Pons (tissue), 1 donor: ENCODE measurements around the gene PRDM16.

Experiments used
- DNase-seq: peaks from one replicate; pipeline ENCODE4 v3.0.0-alpha.2; 2016; ENCODE audit warnings: low spot score

The PRDM16 gene

DNA sequence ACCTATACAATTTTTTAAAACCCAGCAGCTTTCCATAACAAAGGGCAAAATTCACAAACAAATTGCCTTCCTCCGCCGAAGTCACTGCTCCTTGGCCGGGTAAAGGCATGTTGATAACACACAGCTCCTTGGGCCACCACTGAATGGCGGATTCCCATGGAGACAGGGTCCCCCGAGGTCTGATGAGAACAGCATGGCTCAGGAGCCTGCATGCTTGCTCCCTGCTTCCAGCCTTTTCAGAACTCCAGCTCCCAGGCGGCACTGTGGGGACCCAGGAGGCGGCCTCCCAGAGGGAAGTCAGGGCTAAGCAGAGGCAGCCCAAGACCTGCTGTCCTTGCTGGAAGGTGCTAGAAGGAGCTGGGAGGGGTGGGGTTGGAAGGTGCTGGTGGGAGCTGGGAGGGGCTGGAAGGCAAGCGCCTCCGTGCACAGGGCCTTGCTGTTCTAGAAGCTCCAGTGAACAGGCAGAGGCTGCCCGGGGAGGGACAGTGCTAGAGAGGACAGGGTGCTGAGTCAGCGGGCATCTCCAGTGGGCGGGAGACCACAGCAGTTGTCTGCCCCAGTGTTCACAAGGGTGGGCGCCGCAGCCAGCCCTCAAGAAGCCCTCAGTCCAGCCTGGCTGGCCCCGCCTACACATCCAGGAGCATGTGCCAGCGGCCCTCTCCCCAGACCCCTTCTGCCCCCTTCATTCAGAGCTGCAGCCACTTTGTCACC, 35.1 kb downstream of the PRDM16 start:
- DNase-seq: no peak

DNA sequence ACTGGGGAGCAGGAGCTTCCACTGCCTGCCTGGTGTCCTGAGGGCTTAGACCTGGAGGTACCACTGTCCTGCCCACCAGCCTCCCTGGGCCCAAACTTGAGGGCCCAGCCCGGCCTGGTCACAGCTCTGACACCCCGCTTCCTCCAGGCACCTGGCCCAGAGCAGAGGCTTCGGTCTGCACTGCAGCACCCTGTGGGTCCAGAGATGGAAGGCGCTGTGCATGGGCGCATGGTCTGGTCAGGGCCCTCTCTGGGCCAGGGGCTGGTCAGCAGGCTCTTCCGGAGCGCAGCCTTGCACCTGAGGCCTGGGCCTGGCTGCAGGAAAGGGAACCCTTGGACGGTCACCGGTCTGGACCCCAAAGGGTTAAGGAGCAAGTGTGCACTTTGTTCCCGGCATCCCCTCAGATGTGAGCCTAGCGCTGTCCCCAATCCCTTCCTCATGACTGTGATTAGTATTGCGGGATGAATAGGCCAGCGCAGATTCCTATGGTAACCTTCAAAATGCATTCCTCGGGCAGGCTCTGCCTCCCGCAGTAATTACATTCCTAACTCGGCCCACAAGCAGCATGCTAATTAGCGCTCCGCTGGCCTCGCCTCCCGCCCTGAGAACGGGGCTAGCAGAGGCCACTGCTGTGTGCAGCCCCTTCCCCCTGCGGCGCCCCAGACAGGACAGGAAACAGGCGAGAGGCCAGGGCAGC, 36.3 kb downstream of the PRDM16 start:
- no peak for DNase-seq

DNA sequence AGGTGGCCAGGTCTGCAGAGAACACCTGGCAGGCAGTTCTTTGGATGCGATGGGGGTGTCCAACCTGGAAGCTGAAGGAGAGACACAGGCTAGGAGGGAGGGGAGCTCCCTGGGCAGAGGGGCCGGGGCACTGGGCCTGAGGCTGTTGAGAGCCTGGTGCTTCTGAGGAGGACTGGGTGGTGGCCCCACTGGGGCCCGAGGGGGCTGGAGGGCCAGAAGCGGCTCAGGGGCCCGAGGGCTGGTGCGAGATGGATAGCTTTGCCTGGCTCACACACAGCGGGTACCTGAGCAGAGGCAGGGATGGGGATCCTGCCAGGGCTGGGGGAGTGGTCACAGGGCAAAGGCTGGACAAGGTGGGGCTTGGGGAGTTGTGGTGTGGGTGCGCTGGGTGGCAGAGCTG, 37.2 kb downstream of the PRDM16 start:
- DNase-seq: no peak

DNA sequence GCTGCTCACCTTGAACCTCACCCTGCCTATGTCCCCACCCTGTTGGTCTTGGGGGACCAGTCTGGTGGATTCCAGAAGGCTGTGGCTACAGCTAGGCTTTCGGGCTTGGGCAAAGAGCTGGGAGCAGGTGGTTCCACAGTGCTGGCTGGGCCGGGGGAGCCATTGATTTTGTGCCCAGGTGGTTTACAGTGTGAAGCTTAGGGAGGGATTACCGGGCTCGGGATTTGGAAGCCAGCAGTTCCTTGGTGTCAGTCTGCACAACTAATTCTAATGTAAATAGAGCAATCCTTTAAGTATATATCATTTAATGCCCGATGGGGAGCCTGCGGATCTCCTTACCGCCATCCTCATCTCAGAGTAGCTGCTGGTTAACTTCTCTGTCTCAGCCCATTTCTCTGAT, 38.2 kb downstream of the PRDM16 start:
- no peak for DNase-seq

DNA sequence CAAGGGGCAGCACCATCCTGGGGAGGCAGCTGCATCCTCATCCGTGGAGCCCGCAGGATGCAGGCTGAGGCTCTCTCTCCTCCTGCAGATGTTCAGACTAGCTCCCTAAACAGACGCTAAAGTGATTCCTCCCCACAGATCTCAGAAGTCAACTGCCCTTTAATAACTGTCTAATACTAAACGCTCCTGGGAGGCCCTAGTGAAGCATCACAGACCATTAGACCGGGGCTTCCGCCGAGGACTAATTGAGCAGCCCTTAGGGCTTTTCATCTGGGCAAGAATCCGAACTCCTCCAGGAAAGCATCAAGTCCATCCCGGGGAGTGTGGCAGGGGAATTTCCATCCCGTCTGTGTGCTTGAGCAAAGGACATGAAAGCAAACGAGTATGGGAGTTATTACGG, 40.4 kb downstream of the PRDM16 start:
- no peak for DNase-seq

DNA sequence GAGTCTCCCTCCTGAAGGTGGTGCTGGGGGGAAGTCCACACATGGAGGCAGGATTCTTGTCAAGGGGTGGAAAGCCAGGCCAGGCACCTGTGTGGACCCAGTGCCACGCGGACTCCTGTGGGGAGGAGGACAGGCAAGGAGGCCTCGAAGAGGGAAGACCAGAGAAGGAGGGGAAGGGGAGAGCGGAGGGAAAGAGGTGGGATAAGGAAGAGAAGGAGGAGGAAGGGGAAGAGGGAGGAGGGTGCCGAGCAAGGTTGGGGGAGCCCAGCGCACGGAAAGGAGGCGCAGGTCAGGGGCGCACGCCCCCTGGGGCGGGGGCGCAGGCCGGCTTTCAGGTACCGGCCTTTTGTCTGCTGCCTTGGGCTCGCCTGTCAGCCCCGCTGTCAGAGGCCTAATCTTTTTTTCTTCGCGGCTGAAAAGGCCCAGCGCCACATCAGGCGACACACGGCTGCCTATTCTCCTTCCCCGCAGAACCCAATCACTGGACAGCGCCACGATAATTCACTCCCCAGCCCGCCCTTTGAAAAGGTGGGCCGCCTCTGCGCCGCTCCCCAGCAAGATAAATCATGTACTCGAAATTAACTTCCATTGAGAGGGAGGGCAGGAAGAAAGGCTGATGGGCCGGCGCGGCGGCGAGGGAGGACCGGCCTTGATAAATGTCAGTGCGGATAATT, 42.5 kb downstream of the PRDM16 start:
- DNase-seq: no peak

DNA sequence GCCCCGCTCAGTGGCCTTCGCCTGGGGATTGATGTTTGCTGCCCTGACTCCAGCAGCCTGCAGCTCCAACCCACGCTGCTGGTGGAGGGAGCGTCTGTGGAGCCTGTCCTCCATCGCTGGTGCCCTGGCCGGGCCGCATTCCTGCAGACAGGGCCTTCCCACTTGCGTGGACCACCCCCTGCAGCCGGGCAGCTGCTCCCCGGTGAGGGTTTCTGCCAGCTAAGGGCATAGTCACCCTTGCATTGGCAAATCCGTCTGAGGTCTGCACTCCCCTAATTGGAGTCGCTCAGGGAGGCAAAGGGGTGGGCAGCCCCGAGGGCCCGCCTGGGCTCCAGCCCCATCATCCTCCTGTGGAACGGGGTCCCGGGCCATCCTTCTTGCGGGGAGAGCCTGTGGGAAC, 43.5 kb downstream of the PRDM16 start:
- DNase-seq: no peak

DNA sequence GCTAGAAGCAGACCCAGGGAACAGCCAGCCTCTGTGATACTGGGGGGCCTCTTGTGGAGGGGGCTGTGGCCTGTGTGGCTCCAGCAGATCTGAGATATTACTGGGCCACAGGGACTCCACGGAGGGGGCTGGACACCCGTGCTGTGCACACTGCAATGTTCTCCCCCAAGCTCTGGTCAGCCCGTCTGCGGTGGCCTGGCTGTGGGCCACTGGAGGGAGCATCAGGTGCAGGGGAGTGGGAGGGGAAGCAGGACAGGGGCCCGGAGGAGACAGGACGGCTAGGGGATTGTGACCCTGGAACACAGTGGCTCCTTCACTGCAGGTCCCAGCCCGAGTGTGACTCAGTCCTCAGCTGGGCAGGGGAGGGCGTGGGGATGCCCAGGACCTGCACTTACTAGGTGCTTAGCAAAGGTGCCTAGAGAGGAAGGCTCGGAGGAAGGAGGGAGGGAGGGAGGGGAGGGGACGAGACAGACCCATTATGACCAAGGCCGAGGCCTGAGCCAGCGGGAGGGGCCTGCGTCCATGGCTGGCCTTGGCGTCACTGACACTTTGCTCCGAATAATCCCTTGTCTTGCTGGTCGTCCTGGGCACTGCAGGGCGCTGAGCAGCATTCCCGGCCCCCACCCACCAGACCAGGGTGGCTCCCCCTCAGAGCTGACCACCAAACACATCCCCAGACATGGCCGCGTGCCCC, 44.2 kb downstream of the PRDM16 start:
- DNase-seq: no peak

DNA sequence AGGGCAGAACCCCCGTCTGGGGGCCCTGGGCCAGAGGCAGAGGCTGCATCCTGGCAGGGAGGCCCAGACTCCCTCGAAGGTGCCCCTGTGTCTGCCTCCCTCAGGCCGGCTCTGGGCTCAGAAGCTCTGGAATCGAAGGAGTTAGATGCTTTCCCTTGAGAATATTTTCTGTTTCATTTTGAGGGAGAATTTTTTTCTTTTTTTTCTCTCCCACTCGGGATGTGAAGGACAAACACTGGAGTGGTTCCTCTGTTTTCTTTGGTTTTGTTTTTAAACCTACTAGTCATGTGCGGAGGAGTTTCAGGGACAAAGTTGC, 44.7 kb downstream of the PRDM16 start:
- no peak for DNase-seq

DNA sequence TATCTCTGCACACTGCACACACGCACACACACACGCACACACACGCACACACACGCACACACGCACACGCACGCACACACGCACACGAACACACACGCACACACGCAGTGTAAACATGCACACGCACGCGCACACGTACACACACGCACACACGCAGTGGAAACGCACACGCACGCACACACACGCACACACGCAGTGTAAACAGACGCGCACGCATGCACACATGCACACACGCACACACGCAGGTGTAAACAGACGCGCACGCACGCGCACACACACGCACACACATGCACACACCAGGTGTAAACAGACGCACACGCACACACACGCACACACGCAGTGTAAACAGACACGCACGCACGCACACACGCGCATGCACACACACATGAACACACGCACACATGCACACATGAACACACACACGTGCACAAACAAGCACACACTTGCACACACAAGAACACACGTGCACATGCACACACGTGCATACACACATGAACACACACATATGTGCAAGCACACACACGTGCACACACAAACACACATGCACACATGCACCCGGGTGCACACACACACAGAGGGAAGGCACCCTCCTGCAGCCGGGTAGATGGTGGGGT, 45.2 kb downstream of the PRDM16 start:
- DNase-seq: no peak

DNA sequence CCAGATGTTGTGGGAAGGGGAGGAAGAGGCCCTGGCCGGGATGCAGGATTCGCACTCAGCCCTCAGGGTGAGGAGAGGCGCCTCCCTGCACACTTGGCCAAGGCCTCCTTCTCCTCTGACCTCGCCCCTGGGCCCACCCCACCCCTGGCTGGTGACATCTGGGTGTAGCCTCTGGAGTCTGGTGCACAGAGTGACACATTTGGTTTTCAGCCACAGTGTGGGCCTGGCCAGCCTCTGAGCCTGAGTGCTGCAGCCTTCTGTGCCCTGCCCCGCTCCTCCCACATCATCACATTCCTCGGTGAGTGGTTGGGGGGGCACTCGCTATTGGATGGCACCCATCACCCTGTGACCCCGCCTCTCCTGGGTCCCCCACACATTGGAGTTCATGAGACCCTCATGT, 45.8 kb downstream of the PRDM16 start:
- no peak for DNase-seq

DNA sequence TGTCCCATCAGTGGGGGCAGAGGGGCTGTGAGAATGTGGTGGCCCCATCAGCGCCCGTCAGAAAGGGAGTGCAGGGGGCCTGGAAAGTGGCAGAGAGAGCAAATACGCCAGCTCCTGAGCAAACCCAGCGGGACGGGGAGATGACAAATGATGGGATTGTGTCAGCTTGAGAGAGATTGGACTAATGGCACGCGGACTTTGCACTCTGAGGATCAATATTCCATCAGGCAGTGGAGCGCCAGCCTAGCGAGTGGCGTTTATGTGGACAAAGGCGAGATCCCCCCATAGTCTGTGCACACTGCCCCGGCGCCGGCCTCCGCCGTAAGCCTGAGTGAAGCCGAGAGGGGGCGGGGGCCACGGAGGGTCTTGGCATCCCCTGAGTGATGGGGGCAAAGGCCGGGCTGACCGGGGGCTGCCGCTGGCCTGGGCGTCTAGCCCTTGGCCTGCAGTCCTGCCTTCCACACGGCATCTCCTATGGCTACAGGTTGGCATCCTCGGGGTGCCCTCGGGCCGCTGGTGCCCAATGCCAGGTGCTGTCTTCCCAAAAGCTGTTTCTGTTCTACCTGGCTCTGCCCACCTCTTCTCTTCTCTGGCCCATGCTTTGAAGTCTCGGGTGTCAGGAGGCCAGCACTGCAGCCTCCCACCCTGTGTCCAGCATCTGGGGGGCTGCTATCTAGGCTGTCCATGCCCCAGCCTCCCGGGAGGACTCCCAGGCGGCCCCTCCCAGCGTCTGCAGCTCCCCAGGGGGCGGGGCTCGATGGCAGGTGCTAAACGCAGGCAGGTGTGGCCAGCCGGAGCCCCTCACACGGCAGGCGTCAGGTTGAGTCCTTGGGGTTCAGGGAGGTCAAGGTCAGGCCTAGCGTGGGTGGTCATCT, 46.5 kb downstream of the PRDM16 start:
- no peak for DNase-seq

DNA sequence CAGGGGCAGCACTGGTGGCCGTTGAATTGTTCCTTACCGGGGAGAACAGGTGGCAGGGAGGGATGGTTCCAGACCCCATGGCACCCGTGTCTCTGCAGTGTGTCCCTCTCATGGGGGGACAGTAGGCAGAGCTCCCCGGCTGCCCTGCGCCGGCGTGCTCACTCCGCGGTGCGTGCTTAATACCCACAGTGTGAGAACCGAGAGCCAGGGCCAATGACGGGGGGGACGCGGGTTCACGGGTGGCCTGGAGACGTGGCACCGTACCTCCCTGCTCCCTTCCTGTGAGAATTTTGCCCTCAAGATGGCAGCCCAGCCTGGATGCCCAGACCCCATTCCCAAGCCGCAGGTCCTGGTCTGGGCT, 47.1 kb downstream of the PRDM16 start:
- no peak for DNase-seq

DNA sequence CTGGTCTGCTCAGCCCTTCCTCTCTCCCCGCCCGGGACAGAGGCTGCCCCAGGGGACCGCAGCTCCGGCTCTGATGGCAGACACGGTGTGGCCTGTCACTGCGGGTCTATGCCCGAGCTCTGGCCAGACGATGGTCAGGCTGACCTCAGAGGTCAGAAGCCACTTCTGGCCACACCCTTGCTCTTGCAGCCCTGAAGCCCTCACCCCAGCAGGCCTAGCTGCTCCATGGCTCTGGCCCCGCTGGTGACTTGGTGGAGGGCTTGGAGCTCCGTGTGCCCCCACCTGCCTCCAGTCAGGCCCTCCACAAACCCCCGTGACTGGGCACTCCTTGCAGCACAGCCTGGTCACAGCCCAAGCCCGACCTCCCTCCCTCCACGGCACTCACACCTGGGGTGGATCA, 47.6 kb downstream of the PRDM16 start:
- DNase-seq: no peak

DNA sequence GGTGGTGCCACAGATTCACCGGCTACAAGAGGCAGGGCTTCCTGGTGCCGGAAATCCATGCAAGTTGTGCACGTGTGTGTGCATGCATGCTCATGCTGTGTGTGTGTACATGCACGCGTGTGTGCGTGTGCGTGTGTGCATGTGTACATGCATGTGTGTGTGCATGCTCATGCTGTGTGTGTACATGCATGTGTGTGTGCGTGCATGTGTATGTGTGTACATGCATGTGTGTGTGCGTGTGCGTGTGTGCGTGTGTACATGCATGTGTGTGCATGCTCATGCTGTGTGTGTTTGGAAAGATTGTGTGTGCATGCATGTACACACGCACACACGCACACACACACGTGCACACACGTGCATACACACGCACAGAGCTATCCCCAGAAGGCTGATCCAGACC, 48.9 kb downstream of the PRDM16 start:
- DNase-seq: no peak

DNA sequence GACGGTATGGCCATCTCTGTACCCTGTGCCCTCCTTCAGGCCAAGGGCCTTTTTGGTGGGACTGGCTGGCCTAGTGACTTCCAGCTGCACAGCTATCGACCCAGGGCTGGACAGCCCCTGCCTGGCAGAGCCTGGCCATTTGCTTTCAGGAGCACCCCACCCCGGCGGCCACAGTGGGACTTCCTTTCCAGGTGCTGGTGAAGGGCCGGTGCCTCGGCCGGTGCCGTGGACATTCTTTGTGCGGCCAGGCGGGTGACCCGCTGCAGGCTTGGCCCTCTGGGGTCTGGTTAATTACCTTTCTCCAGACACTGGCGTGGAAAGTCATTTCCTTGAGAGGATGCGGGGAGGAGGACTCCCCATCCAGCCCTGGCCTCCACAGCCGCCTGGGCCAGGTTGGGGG, 50.1 kb downstream of the PRDM16 start:
- no peak for DNase-seq

DNA sequence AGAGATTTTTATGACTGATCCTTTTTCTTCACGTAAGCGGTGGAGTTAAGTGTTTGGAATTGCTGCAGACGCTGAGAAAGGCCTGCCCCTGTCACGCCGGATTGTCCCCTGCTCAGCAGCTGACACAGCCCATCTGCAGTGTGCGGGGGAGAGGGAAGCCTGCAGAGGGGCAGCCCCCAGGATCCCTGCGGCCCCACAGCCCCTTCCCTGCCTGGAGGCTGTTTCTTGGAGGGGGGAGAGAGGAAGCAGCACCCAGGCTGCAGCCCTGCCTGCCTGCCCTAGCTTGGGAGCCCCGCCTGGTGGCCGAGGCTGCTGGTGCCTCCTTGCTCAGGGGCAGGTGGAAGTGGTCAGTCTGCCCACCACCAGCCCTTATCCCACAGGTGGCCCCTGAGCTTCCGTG, 50.7 kb downstream of the PRDM16 start:
- no peak for DNase-seq

DNA sequence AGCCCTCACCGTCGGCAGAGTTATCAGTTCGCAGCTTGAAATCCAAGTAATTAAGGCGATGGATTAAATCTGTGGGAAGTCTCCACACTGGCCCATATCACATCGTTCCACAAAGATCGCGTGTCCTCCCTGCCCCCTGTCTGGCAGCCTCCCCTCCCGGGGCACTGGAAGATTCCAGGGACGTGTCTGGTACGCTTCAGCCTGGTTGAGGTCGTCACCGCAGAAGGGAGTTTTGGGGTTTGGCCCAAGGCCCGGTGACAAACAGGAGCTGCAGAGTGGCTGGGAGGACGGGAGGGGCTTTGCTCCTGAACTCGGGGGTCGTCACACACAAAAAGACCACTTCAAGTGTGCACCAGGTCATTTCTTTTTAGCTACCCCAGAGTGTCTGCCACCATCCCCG, 51.1 kb downstream of the PRDM16 start:
- no peak for DNase-seq

DNA sequence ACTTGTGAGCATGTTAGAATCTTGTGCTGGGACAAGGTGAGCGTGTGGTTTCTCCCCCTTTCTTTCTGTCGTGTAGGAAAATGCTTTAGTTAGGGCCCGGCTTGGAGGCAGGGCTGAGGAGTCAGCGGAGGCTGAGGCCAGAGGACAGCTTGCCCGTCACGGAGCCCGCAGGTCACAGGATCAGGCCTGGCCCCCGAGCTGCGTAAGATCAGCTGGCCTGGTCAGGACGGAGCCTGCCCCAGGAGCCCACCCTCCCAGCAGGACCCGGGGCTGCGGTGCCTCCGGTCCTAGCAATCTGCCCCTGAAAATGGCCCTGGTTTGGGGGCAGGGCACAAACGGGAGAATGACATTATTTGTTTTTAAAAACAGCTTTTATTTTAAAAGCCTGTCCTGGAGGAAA, 52.0 kb downstream of the PRDM16 start:
- no peak for DNase-seq

DNA sequence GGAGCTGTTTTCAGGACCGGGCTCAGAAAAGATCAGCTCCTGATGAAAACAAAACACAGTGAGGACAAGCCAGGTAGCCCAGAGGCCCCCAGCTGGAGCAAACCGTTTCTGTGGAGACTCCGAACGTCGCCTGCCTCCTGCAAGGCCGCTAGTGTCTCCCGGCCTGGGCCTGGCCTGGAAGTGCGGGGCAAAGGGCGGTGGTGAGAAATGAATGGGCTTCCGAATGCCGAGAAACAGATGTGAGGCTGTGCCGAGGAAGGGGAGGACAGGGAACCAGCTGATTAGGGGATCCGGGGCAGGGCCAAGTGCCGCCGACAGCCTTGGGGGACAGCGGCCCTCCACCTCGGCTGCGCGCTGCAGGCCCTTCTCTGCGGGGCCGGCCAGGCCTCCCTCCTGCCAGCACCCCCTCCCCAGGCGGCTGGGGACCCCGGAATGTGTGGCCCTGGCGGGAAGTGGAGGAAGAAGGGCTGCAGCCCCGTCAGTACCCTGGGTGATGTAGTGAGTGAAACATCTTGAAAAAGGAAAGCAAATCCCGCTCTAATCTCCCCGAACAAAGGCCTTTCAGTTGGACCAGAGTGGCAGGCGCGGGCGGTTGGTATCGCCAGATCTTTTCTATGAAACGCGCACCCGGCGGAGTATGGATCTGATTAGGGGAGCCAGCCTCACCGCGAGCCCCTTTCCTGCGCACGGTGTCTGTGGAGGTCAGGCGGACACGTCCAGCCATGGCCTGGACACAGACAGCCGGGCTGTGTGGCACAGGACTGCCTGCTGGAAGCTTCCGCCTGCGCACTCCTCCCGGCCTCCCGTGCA, 52.6 kb downstream of the PRDM16 start:
- no peak for DNase-seq

DNA sequence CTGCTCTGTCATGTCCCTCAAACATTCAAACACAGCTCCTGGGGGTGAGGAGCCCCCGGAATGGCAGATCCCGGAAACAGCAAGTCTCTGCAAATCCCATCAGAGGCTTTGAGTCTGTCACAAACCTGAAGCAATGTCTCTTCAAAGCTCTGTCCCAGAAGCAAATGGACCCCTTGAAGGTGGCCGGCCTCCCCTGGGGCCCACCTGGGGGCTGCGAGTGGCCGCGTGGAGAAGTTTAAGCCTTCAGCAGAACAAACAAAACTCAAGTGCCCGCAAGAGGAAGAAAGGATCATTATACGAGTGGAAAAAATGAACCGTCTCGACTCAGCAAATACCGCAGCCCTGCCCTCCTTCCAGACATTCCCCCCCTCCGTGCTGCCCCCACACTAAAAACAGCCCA, 53.3 kb downstream of the PRDM16 start:
- no peak for DNase-seq
